ENCODE measurements around the gene SERPINA5.

- TF ChIP-seq ZNF707 (tag by site-specific recombination; IDR thresholded peaks at IDR 0.05): no peak
- TF ChIP-seq ZBTB7A (tag by site-specific recombination; IDR thresholded peaks at IDR 0.05; ENCODE audit: low read depth): no peak
Measured at GRCh38 chr14:94641632-94641955, 60.4 kb downstream of the SERPINA5 start.

All from HEK293 (cell line).